HG03196 (cell line): ENCODE measurements around the gene MYL6B.
A peak's percentile ranks its signal among the peaks of the same experiment; 100 is the strongest.

Source experiments
- ATAC-seq: cut with Tn5 transposase; IDR thresholded peaks from one replicate; pipeline ENCODE4 v1.9.1; 2021; ENCODE audit not compliant: unreplicated experiment

The MYL6B gene

GRCh38 chr12:56121204-56121870 is 31.1 kb upstream of the MYL6B start:
- no peak for ATAC-seq

GRCh38 chr12:56122637-56123036 is 29.8 kb upstream of the MYL6B start:
- no peak for ATAC-seq

DNA sequence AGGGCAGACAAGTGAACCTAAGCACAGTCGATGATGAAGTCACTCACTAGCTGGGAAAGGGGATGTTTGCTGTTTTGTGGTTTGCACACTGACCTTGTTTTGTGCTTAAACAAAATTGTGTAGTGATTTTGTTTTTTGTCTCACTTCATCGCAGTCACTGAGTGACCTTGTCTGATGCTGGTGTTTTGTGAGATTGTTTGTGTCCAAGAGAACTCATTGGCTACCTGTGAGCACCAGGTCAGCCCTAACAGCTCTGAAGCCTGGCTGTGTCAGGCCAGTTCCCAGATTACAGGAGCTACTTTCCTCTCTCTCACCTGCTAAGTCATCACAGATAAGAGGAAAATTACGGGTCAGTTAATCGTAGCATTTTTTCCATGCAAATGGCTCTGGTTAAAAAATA is 28.3 kb upstream of the MYL6B start:
- ATAC-seq, result no peak

DNA sequence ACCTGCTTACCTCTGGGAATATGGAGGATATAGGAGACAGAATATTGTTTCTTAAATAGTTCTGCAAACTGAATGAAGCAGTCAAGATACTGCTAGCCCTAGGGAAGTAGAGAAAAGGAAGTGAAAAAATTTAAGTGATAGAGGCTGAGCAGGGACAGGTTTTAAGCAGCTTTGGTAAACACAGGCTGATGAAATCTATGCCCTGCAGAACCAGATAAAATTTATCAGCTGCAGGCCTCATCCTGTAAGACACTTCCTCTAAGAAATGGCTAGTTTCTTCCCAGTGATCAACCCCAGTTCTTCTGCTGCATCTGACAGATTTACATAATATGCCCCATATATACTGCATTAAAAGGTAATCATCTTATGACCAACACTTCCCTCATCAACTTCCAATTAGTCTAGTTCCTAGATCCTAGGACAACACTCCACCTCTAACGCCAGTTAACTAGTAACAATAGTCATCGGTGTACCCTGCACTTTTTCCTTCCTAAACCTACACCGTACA is 25.6 kb upstream of the MYL6B start:
- ATAC-seq, result no peak

- no peak for ATAC-seq
Measured at GRCh38 chr12:56127485-56127887, 24.9 kb upstream of the MYL6B start.

DNA sequence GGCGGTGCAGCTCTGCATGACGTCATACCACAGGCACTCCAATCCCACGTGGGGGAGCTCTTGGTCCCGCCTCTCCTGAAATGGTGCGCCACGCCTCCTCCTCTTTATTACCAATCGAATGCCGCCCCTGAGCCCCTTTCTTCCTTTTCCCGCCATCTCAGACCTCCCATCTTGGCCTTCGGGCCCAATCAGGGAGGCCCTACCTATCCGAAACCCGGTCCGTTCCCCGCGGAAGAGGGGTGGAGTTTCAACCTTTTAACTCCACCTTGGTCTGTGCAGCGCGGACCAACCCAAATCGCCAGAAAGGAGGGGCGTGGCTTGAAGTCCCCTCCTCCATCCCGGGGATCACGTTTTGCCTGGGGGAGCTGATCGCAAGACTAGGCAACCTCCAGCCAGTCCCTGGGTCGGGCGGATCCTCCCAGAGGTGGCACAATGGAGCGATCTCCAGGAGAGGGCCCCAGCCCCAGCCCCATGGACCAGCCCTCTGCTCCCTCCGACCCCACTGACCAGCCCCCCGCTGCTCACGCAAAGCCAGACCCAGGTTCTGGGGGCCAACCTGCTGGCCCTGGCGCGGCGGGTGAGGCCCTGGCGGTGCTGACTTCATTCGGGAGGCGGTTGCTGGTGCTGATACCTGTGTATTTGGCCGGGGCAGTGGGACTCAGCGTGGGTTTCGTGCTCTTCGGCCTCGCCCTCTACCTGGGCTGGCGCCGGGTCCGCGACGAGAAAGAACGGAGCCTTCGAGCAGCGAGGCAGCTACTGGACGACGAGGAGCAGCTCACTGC is 24.3 kb upstream of the MYL6B start, which contains the start of gene ESYT1:
TSS of gene ESYT1 (plus strand) at position 380 of the 782 bp plus-strand sequence. CDS start at position 433, 53 bp downstream.
- ATAC-seq, result peak; percentile 88

GRCh38 chr12:56128670-56129205 is 23.6 kb upstream of the MYL6B start:
- no peak for ATAC-seq

DNA sequence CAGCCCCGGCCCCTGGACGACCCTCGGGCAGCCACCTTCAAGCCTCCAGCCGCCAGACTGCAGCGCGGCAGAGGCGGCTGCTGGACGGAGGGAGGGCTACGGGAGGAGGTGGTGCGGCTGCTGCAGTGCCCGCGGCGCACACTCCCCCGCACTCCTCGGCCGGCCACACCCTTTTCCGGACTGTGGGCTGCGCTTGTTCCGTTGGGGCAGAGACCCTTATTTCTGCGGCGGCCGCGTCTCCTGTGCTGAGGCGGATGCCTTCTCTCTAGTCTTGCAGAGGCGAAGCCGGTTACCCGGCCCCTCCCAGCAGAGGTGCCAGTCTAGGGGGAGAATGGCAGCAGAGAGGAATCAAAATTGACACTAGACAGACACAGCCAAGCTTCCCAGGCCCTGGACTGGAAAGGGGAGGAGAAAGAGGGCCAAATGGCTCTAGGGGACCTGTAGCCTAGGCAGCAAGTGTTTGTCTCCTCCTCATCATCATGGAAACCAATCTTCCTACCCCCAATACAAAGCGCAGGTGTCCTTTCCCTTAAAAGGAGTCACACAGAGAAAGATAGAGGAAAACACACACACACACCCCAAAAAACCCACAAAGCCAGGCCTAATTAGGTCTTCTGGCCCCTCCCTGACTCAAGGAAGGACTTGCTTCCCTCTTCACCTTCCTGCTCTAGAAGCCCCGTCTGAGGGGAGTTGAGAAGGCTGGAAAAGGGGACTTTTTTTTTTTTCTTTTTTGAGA is 23.0 kb upstream of the MYL6B start:
- ATAC-seq, result peak; percentile 27

DNA sequence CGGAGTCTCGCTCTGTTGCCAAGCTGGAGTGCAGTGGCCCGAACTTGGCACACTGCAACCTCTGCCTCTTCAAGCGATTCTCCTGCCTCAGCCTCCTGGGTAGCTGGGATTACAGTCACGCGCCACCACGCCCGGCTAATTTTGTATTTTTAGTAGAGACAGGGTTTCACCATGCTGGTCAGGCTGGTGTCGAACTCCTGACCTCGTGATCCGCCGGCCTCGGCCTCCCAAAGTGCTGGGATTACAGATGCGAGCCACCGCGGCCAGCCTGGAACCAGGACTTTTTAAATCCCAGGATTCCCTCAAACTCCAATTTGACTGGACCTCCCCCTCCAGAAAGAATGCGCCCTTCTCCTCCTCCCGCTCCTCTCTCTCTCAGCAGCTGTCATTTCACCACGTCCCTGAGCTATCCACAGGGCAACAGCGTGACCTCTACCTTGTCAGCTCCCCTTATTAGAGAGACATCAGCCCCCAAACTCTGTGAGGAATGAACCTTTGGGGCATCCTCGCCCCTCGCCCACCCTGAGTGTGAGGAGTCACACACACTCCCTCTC is 22.4 kb upstream of the MYL6B start:
- ATAC-seq, result no peak

- no peak for ATAC-seq
Measured at GRCh38 chr12:56130876-56131275, 21.5 kb upstream of the MYL6B start.

DNA sequence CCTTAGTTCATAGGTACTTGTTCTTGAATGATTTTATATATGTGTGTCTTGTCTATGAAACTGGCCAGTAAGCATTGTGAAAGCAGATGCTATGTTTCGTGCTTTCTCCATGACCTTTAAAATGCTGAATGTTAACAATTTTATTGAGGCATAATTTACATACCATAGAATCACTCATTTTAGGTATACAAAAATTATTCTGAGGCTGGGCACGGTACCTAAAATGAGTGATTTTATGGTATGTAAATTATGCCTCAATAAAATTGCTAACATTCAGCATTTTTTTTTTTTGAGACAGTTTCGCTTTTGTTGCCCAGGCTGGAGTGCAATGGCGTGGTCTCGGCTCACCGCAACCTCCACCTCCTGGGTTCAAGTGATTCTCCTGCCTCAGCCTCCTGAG is 17.5 kb upstream of the MYL6B start:
- no peak for ATAC-seq

- ATAC-seq, result no peak
Measured at GRCh38 chr12:56137853-56138571, 14.4 kb upstream of the MYL6B start.

DNA sequence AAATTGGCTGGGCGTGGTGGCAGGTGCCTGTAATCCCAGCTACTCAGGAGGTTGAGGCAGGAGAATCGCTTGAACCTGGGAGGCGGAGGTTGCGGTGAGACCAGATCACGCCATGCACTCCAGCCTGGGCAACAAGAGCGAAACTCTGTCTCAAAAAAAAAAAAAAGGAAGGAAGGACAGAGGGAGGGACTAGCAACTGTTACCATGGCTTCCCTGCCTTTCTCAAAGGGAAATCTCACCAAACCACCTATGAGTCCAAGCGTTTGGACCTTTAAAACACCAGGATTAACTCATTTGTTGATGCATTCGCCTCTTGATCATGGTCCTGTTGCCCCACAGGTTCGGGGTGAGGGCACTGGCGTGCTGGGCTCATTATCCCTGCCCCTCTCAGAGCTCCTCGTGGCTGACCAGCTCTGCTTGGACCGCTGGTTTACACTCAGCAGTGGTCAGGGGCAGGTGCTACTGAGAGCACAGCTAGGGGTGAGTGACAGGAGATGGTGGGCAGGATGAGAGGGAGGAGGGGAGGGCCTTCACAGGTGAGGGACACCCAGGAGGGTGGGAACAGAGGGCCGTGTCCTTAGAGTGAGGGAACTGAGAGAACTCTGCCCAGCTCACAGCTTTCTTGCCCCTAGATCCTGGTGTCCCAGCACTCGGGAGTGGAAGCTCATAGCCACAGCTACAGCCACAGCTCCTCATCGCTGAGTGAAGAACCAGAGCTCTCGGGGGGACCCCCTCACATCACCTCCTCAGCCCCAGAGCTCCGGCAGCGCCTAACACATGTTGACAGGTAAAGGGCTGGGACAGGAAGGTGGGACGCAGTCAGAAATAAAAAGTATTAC is 10.2 kb upstream of the MYL6B start:
- ATAC-seq, result no peak

DNA sequence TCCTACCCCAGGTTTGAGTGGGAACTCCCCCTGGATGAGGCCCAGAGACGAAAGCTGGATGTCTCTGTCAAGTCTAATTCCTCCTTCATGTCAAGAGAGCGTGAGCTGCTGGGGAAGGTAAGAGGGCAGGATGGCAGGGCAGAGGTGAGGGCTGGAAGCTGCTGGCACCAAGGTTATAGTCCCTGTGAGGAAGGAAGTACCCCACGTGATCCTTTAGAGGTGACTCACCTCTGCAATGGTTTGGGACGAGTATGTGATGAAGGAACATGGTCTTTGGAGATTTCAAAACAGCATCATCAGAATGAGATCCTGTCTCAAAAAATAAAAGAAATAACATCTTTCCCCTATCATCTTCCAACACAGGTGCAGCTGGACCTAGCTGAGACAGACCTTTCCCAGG is 9.2 kb upstream of the MYL6B start:
- ATAC-seq, result no peak

DNA sequence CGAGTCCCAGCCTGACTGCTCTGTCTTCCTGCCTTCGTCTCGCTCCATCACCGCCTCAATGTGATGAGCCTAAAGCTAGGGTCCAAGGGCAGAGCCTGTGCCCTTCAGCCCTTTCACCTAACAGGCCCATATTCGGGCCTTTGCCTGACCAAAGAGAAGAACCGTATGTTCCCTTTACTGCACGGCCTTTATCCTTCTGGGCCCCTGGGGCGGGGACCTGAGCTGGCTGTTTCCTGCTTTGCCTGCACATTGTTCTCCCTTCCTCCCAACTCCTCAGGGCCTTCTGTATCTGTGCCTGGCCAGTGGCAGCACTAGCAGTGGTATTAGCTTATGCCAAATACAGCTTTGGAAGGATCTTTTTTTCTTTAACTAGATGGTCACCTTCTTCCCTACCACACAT is 8.5 kb upstream of the MYL6B start:
- ATAC-seq, result no peak

DNA sequence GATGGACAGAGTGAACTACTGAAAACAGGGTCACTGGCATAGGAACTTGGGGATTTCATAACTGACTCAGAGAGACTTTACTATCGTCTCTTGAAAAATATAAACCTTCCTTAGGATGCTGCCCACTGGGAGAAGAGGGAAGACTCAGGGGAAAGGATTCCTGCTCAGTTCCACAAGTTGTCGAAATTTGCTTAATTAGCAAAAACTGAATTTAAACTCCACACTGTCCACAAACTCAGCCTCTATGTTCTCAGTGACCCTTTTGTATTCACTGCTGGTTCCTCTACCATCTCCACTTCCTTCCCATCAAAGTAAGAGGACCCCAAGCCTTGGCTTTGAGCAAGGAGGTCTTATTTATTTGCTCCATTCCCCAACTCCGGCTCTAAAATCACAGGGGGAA is 7.2 kb upstream of the MYL6B start:
- no peak for ATAC-seq

DNA sequence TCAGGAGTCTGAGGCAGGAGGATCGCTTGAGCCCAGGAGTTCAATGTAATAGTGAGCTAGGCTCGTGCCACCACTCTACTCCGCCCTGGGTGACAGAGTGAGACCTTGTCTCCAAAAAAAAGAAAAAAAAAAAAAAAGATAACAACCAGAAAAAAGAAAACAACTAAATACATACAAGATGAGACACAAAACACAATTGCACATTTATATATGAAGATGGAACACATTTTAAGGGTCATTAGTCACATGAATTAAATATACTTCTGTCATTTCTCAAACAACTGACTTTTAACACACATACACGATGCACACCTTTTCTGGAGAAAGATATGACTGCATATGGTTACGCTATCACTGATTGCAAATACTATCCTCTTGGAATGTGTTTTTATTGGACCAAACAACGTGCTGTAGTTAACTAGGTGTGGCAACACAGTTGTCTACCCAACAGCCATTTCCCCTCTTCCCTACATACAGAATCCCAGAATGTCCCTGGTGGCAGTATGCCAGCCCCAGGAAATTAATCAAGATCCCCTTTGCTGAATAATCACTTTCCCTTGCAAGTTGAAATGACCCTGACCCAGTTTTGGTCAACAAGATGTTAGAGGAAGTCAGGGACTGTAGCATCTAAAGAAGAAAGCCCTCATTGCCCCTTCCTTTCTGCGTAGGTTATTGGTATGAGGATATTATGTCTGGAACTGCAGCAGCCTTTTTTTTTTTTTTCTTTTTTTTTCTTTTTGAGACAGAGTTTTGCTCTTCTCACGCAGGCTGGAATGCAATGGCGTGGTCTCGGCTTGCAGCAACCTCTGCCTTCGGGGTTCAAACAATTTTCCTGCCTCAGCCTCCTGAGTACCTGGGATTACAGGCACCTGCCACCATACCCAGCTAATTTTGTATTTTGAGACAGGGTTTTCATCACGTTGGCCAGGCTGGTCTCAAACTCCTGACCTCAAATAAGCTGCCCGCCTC is 5.6 kb upstream of the MYL6B start:
- ATAC-seq, result no peak

GRCh38 chr12:56150563-56150962 is 1.8 kb upstream of the MYL6B start:
- ATAC-seq, result no peak
